ENCODE data around the gene CXADR. TPM values are rescaled to one million over a fixed set of nuclear protein-coding genes. Genes with fewer than 3 reads are reported as not detected.
A peak's percentile ranks its signal among the peaks of the same experiment; 100 is the strongest.

CXADR gene
- total and polyA plus RNA-seq, 4 donors, result 8.5 to 46.4 (median 26.5) TPM

DNA sequence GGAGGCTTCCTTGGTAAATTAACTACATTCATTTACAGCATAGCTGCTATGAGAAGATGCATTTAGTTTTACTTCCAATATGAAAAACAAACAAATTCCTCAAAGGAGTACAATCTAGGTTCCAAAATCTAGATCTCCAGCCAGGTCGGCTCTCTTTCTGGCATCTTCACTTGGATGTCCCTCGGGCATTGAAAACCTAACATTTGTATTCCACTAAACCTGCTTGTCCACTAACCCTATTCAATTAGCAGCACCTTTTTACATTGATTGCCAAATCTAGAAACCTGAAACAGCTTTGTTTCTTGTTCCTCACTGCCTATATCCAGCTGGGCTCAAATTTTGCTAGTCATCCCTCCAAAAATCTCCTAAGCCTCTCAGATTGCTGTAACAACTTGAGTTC lies 14.3 kb upstream of the CXADR start:
- TF ChIP-seq, protein P1, sequence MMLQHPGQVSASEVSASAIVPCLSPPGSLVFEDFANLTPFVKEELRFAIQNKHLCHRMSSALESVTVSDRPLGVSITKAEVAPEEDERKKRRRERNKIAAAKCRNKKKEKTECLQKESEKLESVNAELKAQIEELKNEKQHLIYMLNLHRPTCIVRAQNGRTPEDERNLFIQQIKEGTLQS (IDR thresholded peaks at IDR 0.05), result no peak
- TF ChIP-seq HNF4A (conservative IDR thresholded peaks at IDR 0.05) (no peak), GABPA (IDR thresholded peaks at IDR 0.05 in 1 of 2, conservative IDR thresholded peaks at IDR 0.05 in 1 of 2) (no peak), NR2F2 (IDR thresholded peaks at IDR 0.05) (no peak), TAF1 (conservative IDR thresholded peaks at IDR 0.05) (no peak), FOXA2 (IDR thresholded peaks at IDR 0.05) (no peak), SP1 (IDR thresholded peaks at IDR 0.05) (no peak), JUND (IDR thresholded peaks at IDR 0.05) (no peak), EGR1 (IDR thresholded peaks at IDR 0.05; ENCODE audit: low read depth in 2 of 2) (no peak), YY1 (IDR thresholded peaks at IDR 0.05) (no peak), FOXA1 (IDR thresholded peaks at IDR 0.05) (no peak), RAD21 (IDR thresholded peaks at IDR 0.05) (no peak), HNF4G (IDR thresholded peaks at IDR 0.05) (no peak), ZBTB33 (IDR thresholded peaks at IDR 0.05) (no peak), RXRA (IDR thresholded peaks at IDR 0.05) (no peak)
- TF ChIP-seq, protein P2, sequence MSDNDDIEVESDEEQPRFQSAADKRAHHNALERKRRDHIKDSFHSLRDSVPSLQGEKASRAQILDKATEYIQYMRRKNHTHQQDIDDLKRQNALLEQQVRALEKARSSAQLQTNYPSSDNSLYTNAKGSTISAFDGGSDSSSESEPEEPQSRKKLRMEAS (IDR thresholded peaks at IDR 0.05), result no peak
- TF ChIP-seq, protein P3, sequence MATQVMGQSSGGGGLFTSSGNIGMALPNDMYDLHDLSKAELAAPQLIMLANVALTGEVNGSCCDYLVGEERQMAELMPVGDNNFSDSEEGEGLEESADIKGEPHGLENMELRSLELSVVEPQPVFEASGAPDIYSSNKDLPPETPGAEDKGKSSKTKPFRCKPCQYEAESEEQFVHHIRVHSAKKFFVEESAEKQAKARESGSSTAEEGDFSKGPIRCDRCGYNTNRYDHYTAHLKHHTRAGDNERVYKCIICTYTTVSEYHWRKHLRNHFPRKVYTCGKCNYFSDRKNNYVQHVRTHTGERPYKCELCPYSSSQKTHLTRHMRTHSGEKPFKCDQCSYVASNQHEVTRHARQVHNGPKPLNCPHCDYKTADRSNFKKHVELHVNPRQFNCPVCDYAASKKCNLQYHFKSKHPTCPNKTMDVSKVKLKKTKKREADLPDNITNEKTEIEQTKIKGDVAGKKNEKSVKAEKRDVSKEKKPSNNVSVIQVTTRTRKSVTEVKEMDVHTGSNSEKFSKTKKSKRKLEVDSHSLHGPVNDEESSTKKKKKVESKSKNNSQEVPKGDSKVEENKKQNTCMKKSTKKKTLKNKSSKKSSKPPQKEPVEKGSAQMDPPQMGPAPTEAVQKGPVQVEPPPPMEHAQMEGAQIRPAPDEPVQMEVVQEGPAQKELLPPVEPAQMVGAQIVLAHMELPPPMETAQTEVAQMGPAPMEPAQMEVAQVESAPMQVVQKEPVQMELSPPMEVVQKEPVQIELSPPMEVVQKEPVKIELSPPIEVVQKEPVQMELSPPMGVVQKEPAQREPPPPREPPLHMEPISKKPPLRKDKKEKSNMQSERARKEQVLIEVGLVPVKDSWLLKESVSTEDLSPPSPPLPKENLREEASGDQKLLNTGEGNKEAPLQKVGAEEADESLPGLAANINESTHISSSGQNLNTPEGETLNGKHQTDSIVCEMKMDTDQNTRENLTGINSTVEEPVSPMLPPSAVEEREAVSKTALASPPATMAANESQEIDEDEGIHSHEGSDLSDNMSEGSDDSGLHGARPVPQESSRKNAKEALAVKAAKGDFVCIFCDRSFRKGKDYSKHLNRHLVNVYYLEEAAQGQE (IDR thresholded peaks at IDR 0.05), result no peak
- TF ChIP-seq, protein P4, sequence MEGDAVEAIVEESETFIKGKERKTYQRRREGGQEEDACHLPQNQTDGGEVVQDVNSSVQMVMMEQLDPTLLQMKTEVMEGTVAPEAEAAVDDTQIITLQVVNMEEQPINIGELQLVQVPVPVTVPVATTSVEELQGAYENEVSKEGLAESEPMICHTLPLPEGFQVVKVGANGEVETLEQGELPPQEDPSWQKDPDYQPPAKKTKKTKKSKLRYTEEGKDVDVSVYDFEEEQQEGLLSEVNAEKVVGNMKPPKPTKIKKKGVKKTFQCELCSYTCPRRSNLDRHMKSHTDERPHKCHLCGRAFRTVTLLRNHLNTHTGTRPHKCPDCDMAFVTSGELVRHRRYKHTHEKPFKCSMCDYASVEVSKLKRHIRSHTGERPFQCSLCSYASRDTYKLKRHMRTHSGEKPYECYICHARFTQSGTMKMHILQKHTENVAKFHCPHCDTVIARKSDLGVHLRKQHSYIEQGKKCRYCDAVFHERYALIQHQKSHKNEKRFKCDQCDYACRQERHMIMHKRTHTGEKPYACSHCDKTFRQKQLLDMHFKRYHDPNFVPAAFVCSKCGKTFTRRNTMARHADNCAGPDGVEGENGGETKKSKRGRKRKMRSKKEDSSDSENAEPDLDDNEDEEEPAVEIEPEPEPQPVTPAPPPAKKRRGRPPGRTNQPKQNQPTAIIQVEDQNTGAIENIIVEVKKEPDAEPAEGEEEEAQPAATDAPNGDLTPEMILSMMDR (IDR thresholded peaks at IDR 0.05; ENCODE audit: low read depth, low read length, missing input control), result no peak
- H3K4me1 ChIP-seq (ENCODE audit: control insufficient read depth in 4 of 4, insufficient read depth in 4 of 4, low read length in 3 of 4), result peaks cover 0 to 9% (median 7%) of the 10 kb centered on the region in 4 donors
- H3K36me3 ChIP-seq (ENCODE audit: control insufficient read depth in 4 of 4, insufficient read depth in 3 of 4, low read depth in 1 of 4, low read length in 3 of 4), result no peaks in the 10 kb centered on the region
- H3K4me3 ChIP-seq (ENCODE audit: low read depth in 1 of 3, low read length in 3 of 3), result no peak overlapping the region
- WGBS, result 50% methylated on average over 2 of the region's 2 CpGs
- peak overlapping the region in 1 of 2 donors; percentile 5 for H3K27ac ChIP-seq (ENCODE audit: low read depth in 1 of 2, low read length in 2 of 2)
- H3K27me3 ChIP-seq (ENCODE audit: control insufficient read depth in 4 of 4, insufficient read depth in 4 of 4, low read length in 3 of 4), result no peaks in the 10 kb centered on the region
- no peaks in the 10 kb centered on the region for H3K9me3 ChIP-seq (ENCODE audit: control insufficient read depth in 4 of 4, low read length in 3 of 4)
- no peak for DNase-seq (ENCODE audit: low spot score)
- no peak overlapping the region for H3K9ac ChIP-seq (ENCODE audit: low read depth in 1 of 2, low read length in 2 of 2)
